ENCODE measurements around the gene PRKCD.

DNA sequence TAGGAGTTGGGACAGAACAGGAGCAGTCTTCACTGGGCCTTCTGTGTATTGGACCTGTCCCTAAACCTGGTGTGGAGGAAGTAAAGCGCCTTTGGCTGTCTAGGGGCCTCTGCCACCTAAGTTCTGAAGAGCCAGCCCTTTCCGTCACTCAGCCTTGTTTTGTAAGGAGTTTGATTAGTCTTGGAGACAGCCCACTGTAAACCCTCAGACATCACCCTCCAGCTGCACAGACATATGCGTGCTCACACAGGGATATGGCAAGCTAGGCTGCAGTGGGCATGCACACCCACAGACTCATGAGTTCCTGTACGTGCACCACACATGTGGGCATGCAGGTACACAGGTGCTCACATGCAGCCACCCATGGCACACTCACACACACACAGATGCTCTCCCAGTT, 5.2 kb downstream of the PRKCD start:
- TF ChIP-seq, protein P1, sequence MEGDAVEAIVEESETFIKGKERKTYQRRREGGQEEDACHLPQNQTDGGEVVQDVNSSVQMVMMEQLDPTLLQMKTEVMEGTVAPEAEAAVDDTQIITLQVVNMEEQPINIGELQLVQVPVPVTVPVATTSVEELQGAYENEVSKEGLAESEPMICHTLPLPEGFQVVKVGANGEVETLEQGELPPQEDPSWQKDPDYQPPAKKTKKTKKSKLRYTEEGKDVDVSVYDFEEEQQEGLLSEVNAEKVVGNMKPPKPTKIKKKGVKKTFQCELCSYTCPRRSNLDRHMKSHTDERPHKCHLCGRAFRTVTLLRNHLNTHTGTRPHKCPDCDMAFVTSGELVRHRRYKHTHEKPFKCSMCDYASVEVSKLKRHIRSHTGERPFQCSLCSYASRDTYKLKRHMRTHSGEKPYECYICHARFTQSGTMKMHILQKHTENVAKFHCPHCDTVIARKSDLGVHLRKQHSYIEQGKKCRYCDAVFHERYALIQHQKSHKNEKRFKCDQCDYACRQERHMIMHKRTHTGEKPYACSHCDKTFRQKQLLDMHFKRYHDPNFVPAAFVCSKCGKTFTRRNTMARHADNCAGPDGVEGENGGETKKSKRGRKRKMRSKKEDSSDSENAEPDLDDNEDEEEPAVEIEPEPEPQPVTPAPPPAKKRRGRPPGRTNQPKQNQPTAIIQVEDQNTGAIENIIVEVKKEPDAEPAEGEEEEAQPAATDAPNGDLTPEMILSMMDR (conservative IDR thresholded peaks at IDR 0.05; ENCODE audit: low read depth, low read length) = no peak
- TF ChIP-seq EZH2 (IDR thresholded peaks at IDR 0.05; ENCODE audit: borderline replicate concordance, low read depth, low read length, poor library complexity, severe bottlenecking) = no peak

All from A673 (cell line).